Spleen (tissue), 7 donors: ENCODE data around the gene PDCD11.

Experiments used
- CTCF ChIP-seq, 11 experiments: fragments of 200-600 bp in 7 of 11; fragments of 450-650 bp in 4 of 11; sonication (generic) in 4 of 11; IDR thresholded peaks in 8 of 11; conservative IDR thresholded peaks in 3 of 11; 1 replicate in 7 of 11; 2 replicates in 4 of 11; pipeline versions ENCODE4 v1.4.0 to v1.8.0; 2016 to 2021; ENCODE audit warnings: antibody characterized with exemption in 11 of 11, inconsistent platforms in 4 of 11, mild to moderate bottlenecking in 1 of 11
- POLR2A ChIP-seq, 3 donors: fragments of 450-650 bp; IDR thresholded peaks; one replicate each; pipeline ENCODE4 v1.5.1; 2017; ENCODE audit warnings: antibody characterized with exemption in 3 of 3, mild to moderate bottlenecking in 1 of 3
- donor health status: DM: no; HTN: no; CAD: no; lungs with moderate emphysema.
- donor health status: DM: no; HTN: no; CAD: no.
- donor health status: DM: no; HTN: no; CAD: no.

DNA sequence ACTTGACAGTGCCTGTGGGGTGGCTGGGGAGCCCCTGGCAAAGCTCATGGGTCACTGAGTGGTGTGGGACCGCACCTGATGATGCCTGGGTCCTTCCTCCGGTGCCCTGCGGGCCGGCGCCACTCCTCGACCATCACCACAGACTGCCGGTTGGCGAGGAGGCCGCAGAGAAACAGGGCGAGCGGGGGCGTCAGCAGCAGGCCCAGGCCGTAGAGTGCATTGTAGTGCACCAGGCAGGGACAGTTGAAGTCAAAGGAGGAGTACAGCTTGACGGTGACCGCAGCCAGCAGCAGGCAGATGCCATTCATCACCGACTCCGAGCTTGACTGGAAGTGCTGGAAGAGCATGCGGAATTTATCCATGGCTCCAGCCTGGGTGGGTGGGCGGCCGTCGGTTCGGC lies 82.2 kb downstream of the PDCD11 start:
- TF ChIP-seq CTCF (IDR thresholded peaks at IDR 0.05 in 8 of 11, conservative IDR thresholded peaks at IDR 0.05 in 3 of 11), result no peak
- no peak for TF ChIP-seq POLR2A (IDR thresholded peaks at IDR 0.05)
